Measurements from ENCODE around the gene PARP15.

The PARP15 gene

GRCh38 chr3:122679085-122679881, 101.8 kb downstream of the PARP15 start:
- Histone ChIP-seq H3K27ac (ENCODE audit: poor library complexity, severe bottlenecking) (peak overlapping the region; percentile 56), H3K36me3 (ENCODE audit: low read depth) (no peaks in the 10 kb centered on the region), H3K4me1 (ENCODE audit: insufficient read depth, poor library complexity, severe bottlenecking) (peaks cover 9% of the 10 kb centered on the region), H3K4me3 (ENCODE audit: severe bottlenecking) (peak overlapping the region; percentile 78), H3K9me3 (ENCODE audit: severe bottlenecking) (no peaks in the 10 kb centered on the region), H3K27me3 (ENCODE audit: insufficient read depth, poor library complexity, severe bottlenecking) (no peaks in the 10 kb centered on the region)
- ATAC-seq (ENCODE audit: low read depth) = peak; percentile 57
- DNase-seq (ENCODE audit: low spot score) = no peak
- TF ChIP-seq CTCF (IDR thresholded peaks at IDR 0.05; ENCODE audit: poor library complexity, severe bottlenecking) = peak; percentile 87

- DNase-seq (ENCODE audit: low spot score) (no peak), ATAC-seq (ENCODE audit: low read depth) (peak; percentile 48)
- Histone ChIP-seq H3K4me1 (ENCODE audit: insufficient read depth, poor library complexity, severe bottlenecking) (peaks cover 9% of the 10 kb centered on the region), H3K27me3 (ENCODE audit: insufficient read depth, poor library complexity, severe bottlenecking) (no peaks in the 10 kb centered on the region), H3K27ac (ENCODE audit: poor library complexity, severe bottlenecking) (peak overlapping the region; percentile 56), H3K36me3 (ENCODE audit: low read depth) (peaks cover 5% of the 10 kb centered on the region; the same call in 1 of the 2 replicates), H3K9me3 (ENCODE audit: severe bottlenecking) (no peaks in the 10 kb centered on the region), H3K4me3 (ENCODE audit: severe bottlenecking) (peak overlapping the region; percentile 78)
- no peak for TF ChIP-seq CTCF (IDR thresholded peaks at IDR 0.05; ENCODE audit: poor library complexity, severe bottlenecking)
Measured at GRCh38 chr3:122679882-122680474, 102.5 kb downstream of the PARP15 start.

GRCh38 chr3:122680475-122681283, 103.2 kb downstream of the PARP15 start, which contains the start of gene PARP14:
Gene PARP14, plus strand, starts transcription at chr3:122680839. Its CDS starts 45 bp downstream, at chr3:122680884.
- no peak for TF ChIP-seq CTCF (IDR thresholded peaks at IDR 0.05; ENCODE audit: poor library complexity, severe bottlenecking)
- Histone ChIP-seq H3K36me3 (ENCODE audit: low read depth) (peaks cover 5% of the 10 kb centered on the region; the same call in 1 of the 2 replicates), H3K4me3 (ENCODE audit: severe bottlenecking) (peak within 1 kb of the TSS; percentile 78), H3K4me1 (ENCODE audit: insufficient read depth, poor library complexity, severe bottlenecking) (peaks cover 9% of the 10 kb centered on the region), H3K27me3 (ENCODE audit: insufficient read depth, poor library complexity, severe bottlenecking) (no peaks in the 10 kb centered on the region), H3K27ac (ENCODE audit: poor library complexity, severe bottlenecking) (peak within 1 kb of the TSS; percentile 56), H3K9me3 (ENCODE audit: severe bottlenecking) (no peaks in the 10 kb centered on the region)
- ATAC-seq (ENCODE audit: low read depth) (peak; percentile 71), DNase-seq (ENCODE audit: low spot score) (no peak)

- no peak for TF ChIP-seq CTCF (IDR thresholded peaks at IDR 0.05; ENCODE audit: poor library complexity, severe bottlenecking)
- ATAC-seq (ENCODE audit: low read depth) = no peak
- H3K27ac ChIP-seq (ENCODE audit: poor library complexity, severe bottlenecking) = peak overlapping the region; percentile 56
Measured at GRCh38 chr3:122681284-122681973, 104.0 kb downstream of the PARP15 start.

More at GRCh38 chr3:122681284-122681973, 104.0 kb downstream of the PARP15 start:
- Histone ChIP-seq H3K4me1 (ENCODE audit: insufficient read depth, poor library complexity, severe bottlenecking) (peaks cover 9% of the 10 kb centered on the region), H3K4me3 (ENCODE audit: severe bottlenecking) (peak overlapping the region; percentile 78), H3K9me3 (ENCODE audit: severe bottlenecking) (no peaks in the 10 kb centered on the region), H3K27me3 (ENCODE audit: insufficient read depth, poor library complexity, severe bottlenecking) (no peaks in the 10 kb centered on the region), H3K36me3 (ENCODE audit: low read depth) (peaks cover 5% of the 10 kb centered on the region; the same call in 1 of the 2 replicates)
- DNase-seq (ENCODE audit: low spot score) = no peak

Data from RWPE2 (cell line).